22Rv1 (cell line): Measurements from ENCODE around the gene CDC25B.
A peak's percentile ranks its signal among the peaks of the same experiment; 100 is the strongest.
"Not testable (repeated sequence)": the region's sequence is repeated elsewhere in the genome, so short reads cannot be mapped to it uniquely, and the experiment has no call there.

Experiments used
- H3K27ac ChIP-seq: fragments of 450-650 bp; 2 replicates; pipeline ENCODE4 v1.5.1; 2017
- CTCF ChIP-seq: fragments of 450-650 bp; IDR thresholded peaks from 2 replicates; pipeline ENCODE4 v1.5.1; 2017; ENCODE audit warnings: mild to moderate bottlenecking
- ZFX ChIP-seq: fragments of 450-650 bp; IDR thresholded peaks from 2 replicates; pipeline ENCODE4 v1.6.1; 2017; ENCODE audit warnings: antibody characterized with exemption, borderline replicate concordance

CDC25B gene

GRCh38 chr20:3828798-3829197 lies 32.7 kb downstream of the CDC25B start:
- TF ChIP-seq CTCF (no peak), ZFX (no peak)
- no peak overlapping the region for H3K27ac ChIP-seq

- H3K27ac ChIP-seq, result not testable (repeated sequence)
Observed at GRCh38 chr20:3829891-3830290, 33.8 kb downstream of the CDC25B start.

GRCh38 chr20:3836132-3836531 lies 40.0 kb downstream of the CDC25B start:
- TF ChIP-seq ZFX, result no peak
- H3K27ac ChIP-seq, result no peak overlapping the region

- TF ChIP-seq CTCF (no peak), ZFX (no peak)
- no peak overlapping the region for H3K27ac ChIP-seq
Observed at GRCh38 chr20:3839328-3839727, 43.2 kb downstream of the CDC25B start.

- H3K27ac ChIP-seq, result not testable (repeated sequence)
Observed at GRCh38 chr20:3840201-3840600, 44.1 kb downstream of the CDC25B start.

GRCh38 chr20:3842348-3842930 lies 46.3 kb downstream of the CDC25B start:
- TF ChIP-seq ZFX (no peak), CTCF (no peak)
- H3K27ac ChIP-seq, result no peak overlapping the region

GRCh38 chr20:3843490-3843889 lies 47.4 kb downstream of the CDC25B start:
- no peak overlapping the region for H3K27ac ChIP-seq

GRCh38 chr20:3843990-3844619 lies 48.0 kb downstream of the CDC25B start:
- H3K27ac ChIP-seq, result not testable (repeated sequence)

More at GRCh38 chr20:3843490-3843889, 47.4 kb downstream of the CDC25B start:
- TF ChIP-seq CTCF (no peak), ZFX (no peak)

- peak overlapping the region; percentile 71 for H3K27ac ChIP-seq
- no peak for TF ChIP-seq CTCF
- TF ChIP-seq ZFX, result no peak
Observed at GRCh38 chr20:3846378-3846739, 50.2 kb downstream of the CDC25B start.
